ENCODE measurements around the gene KRTAP27-1. TPM values are rescaled to one million over a fixed set of nuclear protein-coding genes. Genes with fewer than 3 reads are reported as not detected.

KRTAP27-1 gene
- polyA plus RNA-seq, 2 of the 4 experiments (the other 2 are of a cell fraction), result not detected

- no peak overlapping the region for H3K4me2 ChIP-seq
- no peak for DNase-seq (ENCODE audit: low read depth in 1 of 2, low spot score in 1 of 2)
- TF ChIP-seq MYC (IDR thresholded peaks at IDR 0.05; ENCODE audit: borderline replicate concordance, low read length) (no peak), HMGXB4 (CRISPR knock-in tag; IDR thresholded peaks at IDR 0.05; ENCODE audit: borderline replicate concordance) (no peak), ZC3H11A (IDR thresholded peaks at IDR 0.05) (no peak), POLR2AphosphoS2 (conservative IDR thresholded peaks at IDR 0.05; ENCODE audit: low read length) (no peak), EHF (CRISPR knock-in tag; IDR thresholded peaks at IDR 0.05) (no peak), CEBPB (IDR thresholded peaks at IDR 0.05) (no peak), ZSCAN20 (CRISPR knock-in tag; IDR thresholded peaks at IDR 0.05) (no peak), EP300 (IDR thresholded peaks at IDR 0.05) (no peak), MAZ (IDR thresholded peaks at IDR 0.05; ENCODE audit: borderline replicate concordance, low read depth, low read length) (no peak), TP53 (CRISPR knock-in tag; IDR thresholded peaks at IDR 0.05) (no peak), HOXB5 (CRISPR knock-in tag; IDR thresholded peaks at IDR 0.05) (no peak), BHLHE40 (IDR thresholded peaks at IDR 0.05; ENCODE audit: low read depth, low read length) (no peak), PBX3 (IDR thresholded peaks at IDR 0.05) (no peak), RARB (CRISPR knock-in tag; IDR thresholded peaks at IDR 0.05) (no peak), RCOR1 (IDR thresholded peaks at IDR 0.05; ENCODE audit: low read depth, low read length) (no peak), POLR2A (IDR thresholded peaks at IDR 0.05; ENCODE audit: low read length) (no peak), PHF8 (IDR thresholded peaks at IDR 0.05; ENCODE audit: borderline replicate concordance, low read depth) (no peak), CBX8 (IDR thresholded peaks at IDR 0.05) (no peak), NFE2L2 (conservative IDR thresholded peaks at IDR 0.05; ENCODE audit: low read length) (no peak), SMC3 (IDR thresholded peaks at IDR 0.05) (no peak)
- H3K9me3 ChIP-seq, result no peaks in the 10 kb centered on the region
- ChIA-PET CTCF (interaction anchor here (0.9 kb wide), 1 partner anchor 137 kb away, joined by 3 read pairs; no protein-coding TSS in a partner anchor), POLR2A (no interaction called here)
- 13% methylated on average over 3 of the region's 3 CpGs for WGBS (ENCODE audit: missing lambda C conversion rate)
- H3K4me3 ChIP-seq, result no peak overlapping the region
- no peaks in the 10 kb centered on the region for H3K4me1 ChIP-seq
- no peak for FAIRE-seq
- ATAC-seq, result no peak
- no peak overlapping the region for H3K27ac ChIP-seq
Measured at GRCh38 chr21:30333736-30334135, 3.8 kb downstream of the KRTAP27-1 start.

- no peak for FAIRE-seq
- Histone ChIP-seq H3K4me3 (no peak overlapping the region), H3K4me2 (no peak overlapping the region), H3K4me1 (no peaks in the 10 kb centered on the region), H3K9me3 (no peaks in the 10 kb centered on the region), H3K27ac (no peak overlapping the region)
- no peak for TF ChIP-seq MAZ (IDR thresholded peaks at IDR 0.05; ENCODE audit: borderline replicate concordance, low read depth, low read length)
- no peak for TF ChIP-seq HOXB5 (CRISPR knock-in tag; IDR thresholded peaks at IDR 0.05)
- TF ChIP-seq FOSL2 (IDR thresholded peaks at IDR 0.05), result no peak
- no peak for TF ChIP-seq FOSL2 (CRISPR knock-in tag; IDR thresholded peaks at IDR 0.05)
- 24% methylated on average over 2 of the region's 2 CpGs for WGBS (ENCODE audit: missing lambda C conversion rate)
- ATAC-seq, result no peak
- POLR2A ChIA-PET, result no interaction called here
- DNase-seq (ENCODE audit: low read depth in 1 of 2, low spot score in 1 of 2), result no peak
- CTCF ChIA-PET, result interaction anchor here (0.9 kb wide), 1 partner anchor 138 kb away, joined by 3 read pairs; no protein-coding TSS in a partner anchor
Measured at GRCh38 chr21:30332681-30333080, 4.8 kb downstream of the KRTAP27-1 start.

GRCh38 chr21:30329203-30329875 lies 8.2 kb downstream of the KRTAP27-1 start:
- no peak for TF ChIP-seq SREBF2 (IDR thresholded peaks at IDR 0.05)
- TF ChIP-seq JUNB (IDR thresholded peaks at IDR 0.05), result no peak
- TF ChIP-seq KDM5A (IDR thresholded peaks at IDR 0.05), result no peak
- TF ChIP-seq BHLHE40 (IDR thresholded peaks at IDR 0.05; ENCODE audit: low read depth, low read length), result no peak
- TF ChIP-seq NFE2L2 (conservative IDR thresholded peaks at IDR 0.05; ENCODE audit: low read length), result no peak
- no peak for TF ChIP-seq GATA3 (IDR thresholded peaks at IDR 0.05; ENCODE audit: borderline replicate concordance)
- TF ChIP-seq, protein P1, sequence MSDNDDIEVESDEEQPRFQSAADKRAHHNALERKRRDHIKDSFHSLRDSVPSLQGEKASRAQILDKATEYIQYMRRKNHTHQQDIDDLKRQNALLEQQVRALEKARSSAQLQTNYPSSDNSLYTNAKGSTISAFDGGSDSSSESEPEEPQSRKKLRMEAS (IDR thresholded peaks at IDR 0.05), result no peak
- no peaks in the 10 kb centered on the region for H3K9me3 ChIP-seq
- no peak for FAIRE-seq
- H3K4me1 ChIP-seq, result no peaks in the 10 kb centered on the region
- no peak overlapping the region for H3K27ac ChIP-seq
- no peak overlapping the region for H3K4me3 ChIP-seq
- 15% methylated on average over 4 of the region's 4 CpGs for WGBS (ENCODE audit: missing lambda C conversion rate)
- POLR2A ChIA-PET, result no interaction called here
- ATAC-seq, result no peak
- no peak for DNase-seq (ENCODE audit: low read depth in 1 of 2, low spot score in 1 of 2)
- H3K4me2 ChIP-seq, result no peak overlapping the region
- CTCF ChIA-PET, result no interaction called here

Measured in A549 (cell line).